SK-N-SH treated with all-trans-retinoic acid at 6 μM for 48 hours (cell line): ENCODE measurements around the gene SCFD2.

Experiments
- CREB5 ChIP-seq: fragments of 250-450 bp; sonication (Bioruptor Pico); IDR thresholded peaks from 2 replicates; pipeline ENCODE4 v1.5.1; 2020; ENCODE audit warnings: low read depth, mild to moderate bottlenecking, moderate library complexity
- ESRRG ChIP-seq: fragments of 250-450 bp; sonication (Bioruptor Pico); IDR thresholded peaks from 2 replicates; pipeline ENCODE4 v1.6.1; 2021; ENCODE audit warnings: mild to moderate bottlenecking
- POU6F1 ChIP-seq: fragments of 250-450 bp; sonication (Bioruptor Pico); IDR thresholded peaks from 2 replicates; pipeline ENCODE4 v1.8.0; 2021; ENCODE audit warnings: low read depth, mild to moderate bottlenecking, moderate library complexity, borderline replicate concordance
- SNAI2 ChIP-seq: fragments of 250-450 bp; sonication (Bioruptor Pico); IDR thresholded peaks from 2 replicates; pipeline ENCODE4 v1.5.0; 2020; ENCODE audit warnings: mild to moderate bottlenecking, moderate library complexity
- TCF4 ChIP-seq: fragments of 250-450 bp; sonication (Bioruptor Pico); IDR thresholded peaks from 2 replicates; pipeline ENCODE4 v1.8.0; 2021; ENCODE audit warnings: mild to moderate bottlenecking, moderate library complexity, borderline replicate concordance
- TSHZ2 ChIP-seq: fragments of 250-450 bp; sonication (Bioruptor Pico); IDR thresholded peaks from 2 replicates; pipeline ENCODE4 v1.5.0; 2020; ENCODE audit warnings: mild to moderate bottlenecking, moderate library complexity
- ZC3H10 ChIP-seq: fragments of 250-450 bp; sonication (Bioruptor Pico); IDR thresholded peaks from 2 replicates; pipeline ENCODE4 v1.5.1; 2021; ENCODE audit warnings: mild to moderate bottlenecking, moderate library complexity
- TF ChIP-seq, protein P1 (sequence below): fragments of 250-450 bp; sonication (Bioruptor Pico); IDR thresholded peaks from 2 replicates; pipeline ENCODE4 v1.8.0; 2020; ENCODE audit warnings: mild to moderate bottlenecking, moderate library complexity, borderline replicate concordance

DNA sequence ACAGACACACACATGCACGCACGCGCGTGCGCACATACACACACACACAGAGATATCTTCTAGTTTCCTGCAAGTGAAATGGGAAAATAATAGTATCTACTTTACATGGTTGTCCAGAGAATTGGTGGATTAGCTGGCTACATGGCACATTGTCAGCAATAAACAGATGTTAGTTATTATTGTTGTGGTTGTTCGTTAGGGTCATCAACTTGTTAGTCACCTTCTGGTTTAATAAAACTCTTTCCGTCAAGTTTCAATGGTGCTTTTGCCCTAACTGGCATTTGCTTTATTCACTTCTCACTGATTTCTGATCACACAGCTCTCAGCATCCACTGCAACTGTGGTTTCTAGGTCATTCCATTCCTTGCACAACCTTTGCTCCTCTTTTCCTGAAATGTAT is 529.2 kb downstream of the SCFD2 start:
- TF ChIP-seq TCF4 (CRISPR knock-in tag): no peak
- no peak for TF ChIP-seq SNAI2 (CRISPR knock-in tag)
- TF ChIP-seq ESRRG (CRISPR knock-in tag): no peak
- no peak for TF ChIP-seq ZC3H10 (CRISPR knock-in tag)
- no peak for TF ChIP-seq CREB5 (CRISPR knock-in tag)
- TF ChIP-seq, protein P1, sequence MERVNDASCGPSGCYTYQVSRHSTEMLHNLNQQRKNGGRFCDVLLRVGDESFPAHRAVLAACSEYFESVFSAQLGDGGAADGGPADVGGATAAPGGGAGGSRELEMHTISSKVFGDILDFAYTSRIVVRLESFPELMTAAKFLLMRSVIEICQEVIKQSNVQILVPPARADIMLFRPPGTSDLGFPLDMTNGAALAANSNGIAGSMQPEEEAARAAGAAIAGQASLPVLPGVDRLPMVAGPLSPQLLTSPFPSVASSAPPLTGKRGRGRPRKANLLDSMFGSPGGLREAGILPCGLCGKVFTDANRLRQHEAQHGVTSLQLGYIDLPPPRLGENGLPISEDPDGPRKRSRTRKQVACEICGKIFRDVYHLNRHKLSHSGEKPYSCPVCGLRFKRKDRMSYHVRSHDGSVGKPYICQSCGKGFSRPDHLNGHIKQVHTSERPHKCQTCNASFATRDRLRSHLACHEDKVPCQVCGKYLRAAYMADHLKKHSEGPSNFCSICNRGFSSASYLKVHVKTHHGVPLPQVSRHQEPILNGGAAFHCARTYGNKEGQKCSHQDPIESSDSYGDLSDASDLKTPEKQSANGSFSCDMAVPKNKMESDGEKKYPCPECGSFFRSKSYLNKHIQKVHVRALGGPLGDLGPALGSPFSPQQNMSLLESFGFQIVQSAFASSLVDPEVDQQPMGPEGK (CRISPR knock-in tag): no peak
- TF ChIP-seq TSHZ2 (CRISPR knock-in tag): no peak
- no peak for TF ChIP-seq POU6F1 (CRISPR knock-in tag)
